Mucosa of gallbladder (tissue), 1 donor: ENCODE data around the gene AVPR1A. TPM values are rescaled to one million over a fixed set of nuclear protein-coding genes. Genes with fewer than 3 reads are reported as not detected.
"Not testable (repeated sequence)": the region's sequence is repeated elsewhere in the genome, so short reads cannot be mapped to it uniquely, and the experiment has no call there.

Experiments used
- DNase-seq: peaks from one replicate; pipeline ENCODE4 v3.0.0-alpha.2; 2020; ENCODE audit warnings: low spot score
- total RNA-seq: library from RNA; stranded (reverse); gene quantifications from one replicate; pipeline ENCODE4 v1.2.1, GENCODE V29; 2021
- donor health status: DM: no; HTN: no; CAD: no.

The AVPR1A gene
- 0.98 TPM for total RNA-seq

GRCh38 chr12:63150713-63151622, at the start of gene AVPR1A:
AVPR1A (minus strand) TSS chr12:63151201; CDS start chr12:63150836, 365 bp downstream.
- no peak for DNase-seq

- peak; percentile 33 for DNase-seq
These were observed 45.2 kb upstream of the AVPR1A start for GRCh38 chr12:63196168-63196567.

DNA sequence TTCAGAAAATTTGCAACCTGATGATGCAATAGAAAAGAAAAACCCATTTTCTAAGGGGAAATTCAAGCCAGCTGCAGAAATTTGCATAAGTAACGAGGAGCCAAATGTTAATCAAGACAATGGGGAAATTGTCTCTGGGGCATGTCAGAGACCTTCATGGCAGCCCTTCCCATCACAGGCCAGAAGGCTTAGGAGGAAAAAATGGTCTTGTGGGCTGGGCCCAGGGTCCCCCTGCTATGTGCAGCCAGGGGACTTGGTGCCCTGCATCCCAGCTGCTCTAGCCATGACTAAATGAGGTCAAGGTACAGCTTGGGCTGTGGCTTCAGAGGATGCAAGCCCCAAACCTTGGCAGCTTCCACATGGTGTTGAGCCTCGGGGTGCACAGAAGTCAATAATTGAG, 28.2 kb upstream of the AVPR1A start:
- DNase-seq: no peak

DNA sequence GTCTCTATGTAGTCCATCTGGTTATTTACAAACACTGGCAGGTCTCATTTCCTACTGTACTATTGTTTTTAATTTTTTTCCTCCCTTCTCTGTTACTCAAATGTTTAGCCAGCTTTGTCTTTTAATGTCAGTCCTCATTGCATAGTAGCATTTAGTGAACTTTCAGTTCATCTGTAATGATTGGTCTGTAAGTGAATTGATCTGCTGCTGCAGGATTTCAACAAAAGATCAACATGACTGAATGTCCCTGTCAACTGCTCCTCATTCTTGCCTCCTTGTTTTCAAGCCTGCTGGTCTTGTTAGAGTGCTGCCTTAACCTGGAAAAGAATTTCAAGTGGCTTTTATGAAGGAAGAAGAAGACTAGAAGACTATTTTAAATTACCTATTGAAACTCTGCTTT, 19.3 kb upstream of the AVPR1A start:
- no peak for DNase-seq

DNA sequence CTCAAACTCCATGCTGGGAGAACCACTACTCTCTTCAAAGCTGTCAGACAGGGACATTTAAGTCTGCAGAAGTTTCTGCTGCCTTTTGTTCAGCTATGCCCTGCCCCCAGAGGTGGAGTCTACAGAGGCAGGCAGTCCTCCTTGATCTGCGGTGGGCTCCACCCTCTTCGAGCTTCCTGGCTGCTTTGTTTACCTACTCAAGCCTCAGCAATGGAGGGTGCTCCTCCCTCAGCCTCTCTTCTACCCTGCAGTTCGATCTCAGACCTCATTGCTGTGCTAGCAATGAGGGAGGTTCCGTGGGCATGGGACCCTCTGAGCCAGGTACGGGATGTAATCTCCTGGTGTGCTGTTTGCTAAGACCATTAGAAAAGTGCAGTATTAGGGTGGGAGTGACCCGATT, 16.7 kb upstream of the AVPR1A start:
- not testable (repeated sequence) for DNase-seq

GRCh38 chr12:63164911-63165310, 13.9 kb upstream of the AVPR1A start:
- no peak for DNase-seq

- no peak for DNase-seq
These were observed 12.5 kb upstream of the AVPR1A start for GRCh38 chr12:63163541-63163940.

- no peak for DNase-seq
These were observed 4.4 kb upstream of the AVPR1A start for GRCh38 chr12:63155375-63155774.

- no peak for DNase-seq
These were observed 3.6 kb upstream of the AVPR1A start for GRCh38 chr12:63154560-63154959.

GRCh38 chr12:63152321-63152700, 1.3 kb upstream of the AVPR1A start:
- no peak for DNase-seq

DNA sequence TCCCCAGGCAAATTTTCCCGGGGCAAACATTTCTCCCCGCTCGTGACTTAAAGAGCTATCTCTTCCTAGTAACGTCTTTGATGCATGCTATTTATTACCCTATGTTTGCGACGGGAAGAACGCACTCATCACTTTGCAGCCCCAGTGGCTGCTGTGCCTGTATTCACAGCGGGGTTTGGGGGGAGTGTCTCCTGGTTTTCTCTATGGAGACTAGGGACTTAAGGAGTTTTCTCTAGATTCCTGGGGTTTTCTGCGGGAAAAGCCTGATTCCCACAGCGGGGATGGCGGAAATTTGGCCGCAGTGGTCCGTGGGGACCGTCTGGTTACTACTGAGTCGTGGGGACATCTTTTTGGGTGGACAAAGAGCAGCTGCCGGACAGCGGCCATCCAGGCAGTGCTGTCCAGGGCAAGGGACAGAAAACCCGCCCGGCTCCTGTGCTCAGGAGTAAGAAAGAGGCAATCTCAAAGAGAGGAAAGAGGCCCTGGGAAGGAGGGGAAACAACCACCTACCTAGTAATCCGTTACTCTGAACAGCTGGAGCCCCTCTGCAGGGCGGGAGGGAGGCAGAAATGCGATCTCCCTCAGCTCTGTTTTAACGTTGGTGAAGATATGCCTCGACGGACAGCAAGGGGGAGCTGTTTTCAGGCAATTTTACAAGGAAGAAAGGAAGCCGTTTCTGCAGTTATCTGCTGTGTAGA, 771 bp upstream of the AVPR1A start:
- peak; percentile 24 for DNase-seq

DNA sequence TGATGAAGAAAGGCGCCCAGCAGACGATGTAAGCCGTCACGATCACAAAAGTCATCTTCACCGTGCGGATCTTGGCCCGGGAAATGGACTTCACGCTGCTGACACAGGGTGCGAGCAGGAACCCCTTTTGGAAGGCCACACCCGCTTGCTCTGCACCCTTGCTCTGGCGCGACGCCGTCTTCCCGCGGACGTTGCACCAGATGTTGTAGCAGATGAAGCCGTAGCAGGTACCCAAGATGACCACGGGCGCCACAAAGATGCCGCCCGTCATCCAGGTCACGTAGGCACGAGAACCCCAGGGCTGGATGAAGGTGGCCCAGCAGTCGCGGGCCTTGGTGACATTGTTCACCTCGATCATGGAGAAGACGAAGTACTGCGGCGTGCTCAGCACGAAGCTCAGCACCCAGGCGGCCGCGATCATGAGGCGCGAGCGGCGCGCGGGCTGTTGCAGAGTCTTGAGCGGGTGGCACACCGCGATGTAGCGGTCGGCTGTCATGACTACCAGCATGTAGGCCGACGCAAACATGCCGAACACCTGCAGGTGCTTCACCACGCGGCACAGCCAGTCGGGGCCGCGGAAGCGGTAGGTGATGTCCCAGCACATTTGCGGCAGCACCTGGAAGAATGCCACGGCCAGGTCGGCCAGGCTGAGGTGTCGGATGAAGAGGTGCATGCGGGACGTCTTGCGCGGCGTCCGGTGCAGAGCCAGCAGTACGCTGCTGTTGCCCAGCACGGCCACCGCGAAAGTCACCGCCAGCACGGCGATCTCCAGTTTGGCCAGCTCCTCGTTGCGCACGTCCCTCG, 890 bp downstream of the AVPR1A start:
- no peak for DNase-seq

GRCh38 chr12:63144556-63144955, 6.4 kb downstream of the AVPR1A start:
- DNase-seq: no peak

GRCh38 chr12:63138488-63138887, 12.5 kb downstream of the AVPR1A start:
- DNase-seq: no peak

GRCh38 chr12:63133981-63134380, 17.0 kb downstream of the AVPR1A start:
- DNase-seq: no peak

DNA sequence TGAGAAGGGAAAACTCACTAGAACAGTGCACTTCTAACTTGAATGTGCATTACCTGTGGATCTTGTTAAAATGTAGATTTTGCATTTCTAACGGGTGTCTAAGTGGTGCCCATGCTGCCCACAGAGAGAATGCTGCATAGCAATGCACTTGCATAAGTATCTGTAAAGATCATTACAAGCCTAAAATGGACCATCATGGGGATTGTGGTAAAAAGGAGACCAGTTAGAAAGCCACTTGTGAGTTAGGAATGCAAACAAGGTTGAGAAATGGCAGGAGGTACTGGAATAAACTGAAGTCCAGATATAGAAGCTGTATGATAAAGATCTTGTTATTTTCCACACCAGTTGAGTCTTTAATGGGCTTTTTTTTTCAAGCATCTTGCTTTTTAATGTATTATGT, 18.8 kb downstream of the AVPR1A start:
- DNase-seq: no peak

- DNase-seq: no peak
These were observed 21.1 kb downstream of the AVPR1A start for GRCh38 chr12:63129927-63130326.

GRCh38 chr12:63124778-63125177, 26.2 kb downstream of the AVPR1A start:
- no peak for DNase-seq

DNA sequence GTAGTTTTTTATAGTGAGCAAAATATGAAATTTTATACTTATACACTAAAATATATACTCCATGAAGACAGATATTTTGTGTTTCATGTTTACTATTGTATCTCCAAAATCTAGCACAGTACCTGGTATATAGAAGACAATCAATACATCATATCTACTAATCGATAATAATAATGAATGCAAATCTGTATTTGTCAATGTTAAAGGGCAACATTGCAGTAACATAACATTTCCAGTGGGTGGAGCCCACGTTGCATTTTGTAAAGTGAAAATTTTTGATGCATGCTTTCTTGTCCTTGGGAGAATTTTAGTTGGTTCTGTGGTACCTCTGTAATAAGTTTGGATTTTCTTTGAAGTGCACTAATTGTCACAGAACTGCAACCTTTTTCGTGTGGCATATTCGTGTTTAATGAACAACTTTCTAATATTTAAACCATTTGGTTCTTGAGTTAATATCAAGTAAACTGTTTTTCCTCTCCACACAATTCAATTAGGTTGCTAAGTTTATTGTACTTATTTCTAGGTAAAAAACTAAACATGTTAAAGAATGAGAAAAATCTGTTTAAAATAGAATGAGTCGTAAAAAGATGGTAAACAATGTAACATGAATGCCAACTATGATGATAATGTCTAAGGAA, 47.4 kb downstream of the AVPR1A start:
- no peak for DNase-seq

DNA sequence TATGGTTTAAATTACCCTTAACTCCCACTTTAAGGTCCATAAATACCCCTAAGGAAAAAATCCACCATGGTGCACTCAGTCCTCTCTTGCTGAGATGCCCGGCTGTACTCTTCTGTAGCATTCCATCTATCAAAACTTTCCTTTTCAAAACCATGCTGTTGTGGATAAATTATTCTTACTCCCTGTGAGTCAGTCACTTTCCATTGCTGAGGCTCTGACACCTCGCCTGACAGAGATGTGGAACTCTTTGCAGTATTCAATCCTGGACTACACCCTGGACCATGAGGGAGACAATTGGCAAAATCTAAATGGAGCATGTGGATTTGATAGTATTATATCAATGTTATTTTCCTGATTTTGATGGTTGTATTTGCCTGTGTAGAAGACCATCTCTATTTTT, 49.1 kb downstream of the AVPR1A start:
- no peak for DNase-seq

DNA sequence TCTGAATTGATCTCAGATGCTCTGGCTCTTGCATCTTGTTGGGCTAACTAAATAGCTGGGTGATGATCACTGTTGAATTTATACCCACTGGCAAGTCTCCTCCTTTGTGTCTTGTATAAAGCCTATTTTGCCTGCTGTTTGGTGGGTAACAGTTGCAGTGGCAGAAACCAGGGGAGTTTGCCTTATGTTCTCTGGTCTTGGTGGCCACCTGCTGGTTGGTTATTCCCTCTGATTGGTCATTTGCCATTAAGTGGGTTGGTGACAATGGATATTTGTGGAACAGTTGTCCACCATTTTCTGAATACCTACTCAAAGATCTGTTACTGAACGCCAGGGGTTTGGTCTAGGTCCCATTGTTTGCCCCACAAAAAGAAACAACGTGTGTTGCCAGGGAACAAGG, 52.1 kb downstream of the AVPR1A start:
- DNase-seq: no peak
